Thyroid gland (tissue), 4 donors: ENCODE data around the gene CHAC1.

Experiments used
- CTCF ChIP-seq, 6 experiments: fragments of 200-600 bp in 3 of 6; fragments of 450-650 bp in 3 of 6; sonication (generic) in 3 of 6; IDR thresholded peaks; one replicate each; pipeline ENCODE4 v1.5.1; 2016 to 2019; ENCODE audit warnings: antibody characterized with exemption in 6 of 6, mild to moderate bottlenecking in 2 of 6, inconsistent platforms in 1 of 6, moderate library complexity in 1 of 6
- POLR2A ChIP-seq, 2 donors: fragments of 450-650 bp; IDR thresholded peaks; one replicate each; pipeline ENCODE4 v1.6.1; 2017; ENCODE audit warnings: antibody characterized with exemption in 2 of 2, mild to moderate bottlenecking in 2 of 2, moderate library complexity in 1 of 2

DNA sequence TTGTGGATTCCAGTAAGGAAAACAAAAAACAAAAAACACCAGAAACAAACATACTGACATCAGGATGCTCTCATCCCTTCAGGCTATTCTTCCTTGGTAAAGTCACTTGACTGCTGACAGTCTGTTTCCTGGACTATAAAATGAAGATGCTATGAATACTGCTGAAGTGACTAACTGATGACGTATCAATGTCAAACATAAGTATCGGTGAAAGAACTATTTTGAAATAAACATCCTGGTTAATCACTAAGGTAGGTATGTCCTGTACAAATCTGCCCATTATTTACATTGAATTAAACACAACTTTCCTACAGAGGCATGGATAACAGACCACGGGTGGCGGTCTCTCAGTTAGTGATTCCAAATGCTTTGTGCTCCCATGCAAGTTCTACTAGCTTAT lies 45.9 kb downstream of the CHAC1 start:
- TF ChIP-seq CTCF (IDR thresholded peaks at IDR 0.05), result no peak
- TF ChIP-seq POLR2A (IDR thresholded peaks at IDR 0.05), result no peak
